Testis (tissue), 2 donors: ENCODE data around the gene CDH12.

ENCODE experiments used
- CTCF ChIP-seq, 3 experiments: fragments of 450-650 bp in 2 of 3; fragments of 200-600 bp in 1 of 3; sonication (generic) in 1 of 3; IDR thresholded peaks; one replicate each; pipeline ENCODE4 v1.5.1; 2016 to 2019; ENCODE audit warnings: antibody characterized with exemption in 3 of 3, mild to moderate bottlenecking in 2 of 3, moderate library complexity in 1 of 3
- POLR2A ChIP-seq: fragments of 450-650 bp; IDR thresholded peaks from one replicate; pipeline ENCODE4 v1.6.1; 2017; ENCODE audit warnings: antibody characterized with exemption, mild to moderate bottlenecking, moderate library complexity

GRCh38 chr5:22223079-22223478 is 630.1 kb downstream of the CDH12 start:
- TF ChIP-seq CTCF (IDR thresholded peaks at IDR 0.05) (no peak), POLR2A (no peak)
